SIG-M5 treated with dmso at 0.1 percent for 504 hours (cell line): ENCODE data around the gene TEX14.
A peak's percentile ranks its signal among the peaks of the same experiment; 100 is the strongest.
"Not testable (repeated sequence)": the region's sequence is repeated elsewhere in the genome, so short reads cannot be mapped to it uniquely, and the experiment has no call there.

Experiments used
- DNase-seq: peaks from one replicate; lab custom pipeline; 2025; ENCODE audit not compliant: unreplicated experiment; lab: John Stamatoyannopoulos, UW

TEX14 gene

GRCh38 chr17:58568044-58568799 is 123.6 kb downstream of the TEX14 start:
- no peak for DNase-seq

- DNase-seq = peak; percentile 37
Observed at GRCh38 chr17:58565389-58566311, 126.2 kb downstream of the TEX14 start.

- no peak for DNase-seq
Observed at GRCh38 chr17:58564971-58565370, 126.9 kb downstream of the TEX14 start.

- DNase-seq = no peak
Observed at GRCh38 chr17:58564243-58564642, 127.6 kb downstream of the TEX14 start.

- no peak for DNase-seq
Observed at GRCh38 chr17:58560511-58560910, 131.3 kb downstream of the TEX14 start.

GRCh38 chr17:58557981-58558380 is 133.9 kb downstream of the TEX14 start:
- DNase-seq = no peak

GRCh38 chr17:58556833-58557250 is 135.0 kb downstream of the TEX14 start:
- DNase-seq = peak; percentile 86

- DNase-seq = not testable (repeated sequence)
Observed at GRCh38 chr17:58555109-58555508, 136.7 kb downstream of the TEX14 start.

GRCh38 chr17:58541249-58541648 is 150.6 kb downstream of the TEX14 start:
- peak; percentile 46 for DNase-seq

GRCh38 chr17:58539698-58540097 is 152.1 kb downstream of the TEX14 start:
- DNase-seq = no peak

GRCh38 chr17:58538811-58539409 is 152.9 kb downstream of the TEX14 start:
- no peak for DNase-seq

- DNase-seq = no peak
Observed at GRCh38 chr17:58537266-58537665, 154.6 kb downstream of the TEX14 start.

- DNase-seq = no peak
Observed at GRCh38 chr17:58536542-58536941, 155.3 kb downstream of the TEX14 start.

GRCh38 chr17:58535431-58535830 is 156.4 kb downstream of the TEX14 start:
- DNase-seq = no peak

GRCh38 chr17:58534901-58535421 is 156.9 kb downstream of the TEX14 start:
- DNase-seq = peak; percentile 91

- DNase-seq = no peak
Observed at GRCh38 chr17:58534331-58534730, 157.5 kb downstream of the TEX14 start.

- no peak for DNase-seq
Observed at GRCh38 chr17:58533616-58534188, 158.1 kb downstream of the TEX14 start.

- no peak for DNase-seq
Observed at GRCh38 chr17:58532555-58532951, 159.3 kb downstream of the TEX14 start.

- DNase-seq = no peak
Observed at GRCh38 chr17:58531661-58532554, 159.9 kb downstream of the TEX14 start.

GRCh38 chr17:58531122-58531521 is 160.7 kb downstream of the TEX14 start:
- DNase-seq = no peak
